ENCODE measurements around the gene ADGRG4. TPM values are rescaled to one million over a fixed set of nuclear protein-coding genes. Genes with fewer than 3 reads are reported as not detected.

The ADGRG4 gene
- total and polyA plus RNA-seq, 2 of the 8 experiments (the other 6 are each of a cell fraction or from before 2014, with no cell fraction given), result not detected

DNA sequence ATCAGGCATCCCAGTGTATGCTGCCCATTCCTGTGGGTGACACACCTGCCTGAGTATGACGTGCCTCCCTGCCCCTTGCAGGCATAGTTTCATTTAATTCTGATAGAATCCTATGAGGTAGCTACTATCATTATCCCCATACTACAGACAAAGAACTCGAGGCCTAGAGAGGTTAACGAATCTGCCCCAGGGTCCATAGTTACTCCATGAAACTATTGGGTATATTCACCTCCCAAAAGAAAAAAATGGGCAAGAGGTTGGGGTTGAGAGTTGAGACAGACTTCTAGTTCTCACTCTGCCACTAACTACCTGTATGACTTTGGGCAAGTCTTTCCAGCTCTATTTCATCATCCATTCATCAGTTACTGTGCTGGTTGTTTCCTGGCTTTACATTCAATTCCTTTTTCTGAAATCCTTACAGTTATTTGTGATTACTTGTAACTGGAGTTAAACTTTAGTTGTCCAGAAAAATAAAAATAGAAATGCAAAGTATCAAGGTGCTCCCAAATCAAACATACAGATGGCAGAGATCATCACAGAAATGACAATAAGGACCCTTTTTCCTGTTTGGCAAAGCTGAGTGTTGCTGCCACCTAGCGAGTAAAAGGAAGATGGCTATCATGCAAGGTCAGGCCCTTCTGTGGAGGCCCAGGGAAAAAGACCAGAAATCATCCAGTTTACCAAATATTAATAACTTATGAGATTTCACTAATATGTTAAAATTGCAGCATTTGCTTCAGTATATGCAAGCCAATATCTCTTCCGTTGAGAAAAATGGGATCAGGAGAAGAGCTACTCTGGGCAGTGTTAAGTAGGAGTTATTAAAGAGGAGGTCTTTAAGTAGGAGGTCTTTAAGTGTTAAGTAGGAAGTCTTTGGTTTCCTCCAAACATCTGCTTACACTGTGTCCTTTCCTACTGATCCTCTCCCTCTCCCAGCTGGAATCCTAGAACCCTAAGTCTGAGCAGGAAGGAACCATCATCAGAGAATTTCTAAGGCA, 32.4 kb upstream of the ADGRG4 start:
- H3K9ac ChIP-seq (replicated peaks in 1 of 4; ENCODE audit: extremely low read depth in 1 of 4, low read depth in 3 of 4, low read length in 3 of 4), result no peak overlapping the region
- no peak overlapping the region for H4K91ac ChIP-seq (replicated peaks; ENCODE audit: insufficient read length, low read length)
- no peaks in the 10 kb centered on the region for H3K23me2 ChIP-seq (ENCODE audit: low read depth, low read length)
- no peaks in the 10 kb centered on the region for H3K79me1 ChIP-seq (ENCODE audit: low read depth, low read length)
- no peak overlapping the region for H3K14ac ChIP-seq (ENCODE audit: insufficient read length)
- no peak overlapping the region for H3K4ac ChIP-seq (replicated peaks; ENCODE audit: insufficient read length, low read depth, low read length)
- CTCF ChIA-PET (ENCODE audit: partially characterized antibody), result interaction anchor here (0.6 to 2.9 kb wide), 16 partner anchors 8 to 258 kb away, joined by 3 to 13 read pairs (median 4); no protein-coding TSS in a partner anchor
- FAIRE-seq (peak; percentile 71), DNase-seq (ENCODE audit: low read depth in 1 of 2, low spot score in 2 of 2) (no peak)
- no peak overlapping the region for H2BK15ac ChIP-seq (ENCODE audit: low read length)
- H3K27me3 ChIP-seq (replicated peaks in 1 of 4; ENCODE audit: control insufficient read depth in 3 of 4, extremely low read depth in 1 of 4, insufficient read depth in 3 of 4, low read length in 3 of 4), result no peaks in the 10 kb centered on the region
- H2AK5ac ChIP-seq (ENCODE audit: low read depth, low read length), result no peak overlapping the region
- no peak overlapping the region for H3K23ac ChIP-seq (ENCODE audit: insufficient read length)
- H3K4me1 ChIP-seq (replicated peaks in 1 of 4; ENCODE audit: control insufficient read depth in 3 of 4, insufficient read depth in 4 of 4, low read length in 3 of 4), result no peaks in the 10 kb centered on the region
- no peak overlapping the region for H2AFZ ChIP-seq (ENCODE audit: low read length)
- POLR2A ChIA-PET (ENCODE audit: partially characterized antibody), result interaction anchor here (1.9 kb wide), 1 partner anchor 17 kb away, joined by 4 read pairs; the partner anchor contains the start of gene MAP7D3
- H2BK120ac ChIP-seq (replicated peaks; ENCODE audit: low read depth, low read length), result no peak overlapping the region
- H3K4me3 ChIP-seq (ENCODE audit: extremely low read depth in 1 of 4, insufficient read depth in 2 of 4, low read depth in 3 of 4, low read length in 4 of 4), result no peak overlapping the region
- no peak overlapping the region for H2BK5ac ChIP-seq (ENCODE audit: low read depth, low read length)
- no peak overlapping the region for H3K27ac ChIP-seq (ENCODE audit: low read depth, low read length)
- 55% methylated on average over 5 of the region's 5 CpGs; no CpG with 5 or more reads in 1 of the 2 experiments for WGBS, 2 experiments (ENCODE audit: extremely low coverage in 1 of 2, insufficient coverage in 1 of 2, insufficient read length in 1 of 2, insufficient replicate concordance in 2 of 2, low coverage in 1 of 2, low lambda C conversion rate in 2 of 2, missing lambda C conversion rate in 1 of 2)
- no peak overlapping the region for H4K5ac ChIP-seq (ENCODE audit: insufficient read length, low read depth, low read length)
- H3K4me2 ChIP-seq (ENCODE audit: insufficient read depth in 1 of 2, low read depth in 2 of 2, low read length in 2 of 2), result no peak overlapping the region
- no peak overlapping the region for H4K8ac ChIP-seq (ENCODE audit: extremely low read depth, insufficient read depth, low read length)
- H2BK20ac ChIP-seq (ENCODE audit: low read length), result no peak overlapping the region
- no peaks in the 10 kb centered on the region for H3K9me3 ChIP-seq (ENCODE audit: insufficient read depth in 2 of 2, low read depth in 1 of 2, low read length in 1 of 2)
- H3K36me3 ChIP-seq (ENCODE audit: control insufficient read depth in 2 of 4, insufficient read depth in 4 of 4, low read length in 3 of 4), result no peaks in the 10 kb centered on the region
- no peak overlapping the region for H3K18ac ChIP-seq (ENCODE audit: extremely low read depth, low read length)
- H4K20me1 ChIP-seq (replicated peaks in 1 of 2; ENCODE audit: control insufficient read depth in 1 of 2, insufficient read depth in 2 of 2, low read length in 2 of 2), result no peaks in the 10 kb centered on the region
- no peak overlapping the region for H3K56ac ChIP-seq (replicated peaks; ENCODE audit: insufficient read length, low read depth, low read length)
- no peaks in the 10 kb centered on the region for H3K79me2 ChIP-seq (ENCODE audit: control insufficient read depth in 1 of 2, insufficient read depth in 2 of 2, low read length in 2 of 2)
- no peak overlapping the region for H2BK12ac ChIP-seq (ENCODE audit: low read depth, low read length)
- no peak for TF ChIP-seq ZNF274 (IDR thresholded peaks at IDR 0.05; ENCODE audit: borderline replicate concordance, extremely low read depth, low read length)
- TF ChIP-seq PHF8 (conservative IDR thresholded peaks at IDR 0.05; ENCODE audit: low read depth, low read length), result no peak
- TF ChIP-seq JUN (IDR thresholded peaks at IDR 0.05; ENCODE audit: low read depth, low read length), result no peak
- TF ChIP-seq KDM4A (IDR thresholded peaks at IDR 0.05; ENCODE audit: low read depth, low read length, severe bottlenecking), result no peak
- TF ChIP-seq, protein P1, sequence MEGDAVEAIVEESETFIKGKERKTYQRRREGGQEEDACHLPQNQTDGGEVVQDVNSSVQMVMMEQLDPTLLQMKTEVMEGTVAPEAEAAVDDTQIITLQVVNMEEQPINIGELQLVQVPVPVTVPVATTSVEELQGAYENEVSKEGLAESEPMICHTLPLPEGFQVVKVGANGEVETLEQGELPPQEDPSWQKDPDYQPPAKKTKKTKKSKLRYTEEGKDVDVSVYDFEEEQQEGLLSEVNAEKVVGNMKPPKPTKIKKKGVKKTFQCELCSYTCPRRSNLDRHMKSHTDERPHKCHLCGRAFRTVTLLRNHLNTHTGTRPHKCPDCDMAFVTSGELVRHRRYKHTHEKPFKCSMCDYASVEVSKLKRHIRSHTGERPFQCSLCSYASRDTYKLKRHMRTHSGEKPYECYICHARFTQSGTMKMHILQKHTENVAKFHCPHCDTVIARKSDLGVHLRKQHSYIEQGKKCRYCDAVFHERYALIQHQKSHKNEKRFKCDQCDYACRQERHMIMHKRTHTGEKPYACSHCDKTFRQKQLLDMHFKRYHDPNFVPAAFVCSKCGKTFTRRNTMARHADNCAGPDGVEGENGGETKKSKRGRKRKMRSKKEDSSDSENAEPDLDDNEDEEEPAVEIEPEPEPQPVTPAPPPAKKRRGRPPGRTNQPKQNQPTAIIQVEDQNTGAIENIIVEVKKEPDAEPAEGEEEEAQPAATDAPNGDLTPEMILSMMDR (IDR thresholded peaks at IDR 0.05; ENCODE audit: control extremely low read depth in 1 of 3, insufficient read depth in 1 of 3, low read depth in 1 of 3, low read length in 3 of 3), result peak; percentile 22 to 67 (median 51)
- TF ChIP-seq RAD21 (IDR thresholded peaks at IDR 0.05 in 1 of 2, conservative IDR thresholded peaks at IDR 0.05 in 1 of 2; ENCODE audit: low read depth in 2 of 2, low read length in 2 of 2), result peak; percentile 72 to 73
- TF ChIP-seq RBBP5 (IDR thresholded peaks at IDR 0.05; ENCODE audit: borderline replicate concordance, low read depth, low read length), result no peak
- no peak for TF ChIP-seq SUZ12 (IDR thresholded peaks at IDR 0.05; ENCODE audit: low read length)
